Stimulated activated CD4-positive, alpha-beta T cell treated with anti-CD3 and anti-CD28 coated beads, Interleukin-15, amount 100 ng/mL, for 48 hours (primary cell): ENCODE data around the gene YDJC.
"Not testable (repeated sequence)": the region's sequence is repeated elsewhere in the genome, so short reads cannot be mapped to it uniquely, and the experiment has no call there.

Experiments used
- DNase-seq, 2 donors: peaks; one replicate each; pipeline ENCODE4 v3.0.0-alpha.2; 2020; ENCODE audit warnings: low read depth in 2 of 2

Gene YDJC

GRCh38 chr22:21652010-21652546 lies 22.3 kb upstream of the YDJC start:
- peak; percentile 85 to 86 for DNase-seq

- no peak for DNase-seq
Measured at GRCh38 chr22:21651521-21652009, 21.7 kb upstream of the YDJC start.

- no peak for DNase-seq
Measured at GRCh38 chr22:21650823-21651520, 21.1 kb upstream of the YDJC start.

- DNase-seq, result no peak
Measured at GRCh38 chr22:21650280-21650679, 20.5 kb upstream of the YDJC start.

- DNase-seq, result peak; percentile 54 to 66
Measured at GRCh38 chr22:21646608-21647590, 17.1 kb upstream of the YDJC start.

- not testable (repeated sequence) for DNase-seq
Measured at GRCh38 chr22:21645513-21645912, 15.7 kb upstream of the YDJC start.

- no peak for DNase-seq
Measured at GRCh38 chr22:21643533-21644357, 13.9 kb upstream of the YDJC start.

GRCh38 chr22:21642584-21643448 lies 13.0 kb upstream of the YDJC start:
- DNase-seq, result peak in 1 of 2 donors; percentile 53

GRCh38 chr22:21641789-21642583 lies 12.2 kb upstream of the YDJC start, which contains the start of gene SDF2L1:
Gene SDF2L1, plus strand, starts transcription at chr22:21642302. Its CDS starts 35 bp downstream, at chr22:21642337.
- peak; percentile 96 to 99 for DNase-seq

- no peak for DNase-seq
Measured at GRCh38 chr22:21641417-21641788, 11.6 kb upstream of the YDJC start.

- no peak for DNase-seq
Measured at GRCh38 chr22:21640810-21641209, 11.0 kb upstream of the YDJC start.

GRCh38 chr22:21639359-21639758 lies 9.5 kb upstream of the YDJC start:
- DNase-seq, result no peak

- DNase-seq, result not testable (repeated sequence)
Measured at GRCh38 chr22:21637450-21637849, 7.6 kb upstream of the YDJC start.

GRCh38 chr22:21636629-21637218 lies 6.9 kb upstream of the YDJC start:
- DNase-seq, result no peak

- no peak for DNase-seq
Measured at GRCh38 chr22:21635771-21636510, 6.1 kb upstream of the YDJC start.

- no peak for DNase-seq
Measured at GRCh38 chr22:21634844-21635243, 5.0 kb upstream of the YDJC start.

GRCh38 chr22:21634081-21634480 lies 4.3 kb upstream of the YDJC start:
- DNase-seq, result no peak

GRCh38 chr22:21633481-21633880 lies 3.7 kb upstream of the YDJC start:
- DNase-seq, result no peak
